CD4-positive, alpha-beta T cell treated with Interleukin-6 for 4 hours (primary cell): ENCODE measurements around the gene NSD2.

Experiments used
- DNase-seq: peaks from one replicate; pipeline ENCODE4 v3.0.0-alpha.2; 2020; ENCODE audit warnings: mixed read lengths

NSD2 gene

GRCh38 chr4:1864076-1865008 is 6.9 kb upstream of the NSD2 start:
- no peak for DNase-seq

GRCh38 chr4:1866189-1866661 is 5.0 kb upstream of the NSD2 start:
- DNase-seq: no peak

- no peak for DNase-seq
Measured at GRCh38 chr4:1868293-1868692, 2.9 kb upstream of the NSD2 start.

GRCh38 chr4:1868912-1869311 is 2.3 kb upstream of the NSD2 start:
- DNase-seq: no peak

- no peak for DNase-seq
Measured at GRCh38 chr4:1869530-1870327, 1.5 kb upstream of the NSD2 start.

GRCh38 chr4:1870328-1870577 is 940 bp upstream of the NSD2 start:
- DNase-seq: peak; percentile 93

GRCh38 chr4:1871471-1872021 is 353 bp downstream of the NSD2 start:
- no peak for DNase-seq

- peak; percentile 21 for DNase-seq
Measured at GRCh38 chr4:1872870-1873269, 1.7 kb downstream of the NSD2 start.

GRCh38 chr4:1873291-1873690 is 2.1 kb downstream of the NSD2 start:
- DNase-seq: no peak

- no peak for DNase-seq
Measured at GRCh38 chr4:1873776-1874175, 2.6 kb downstream of the NSD2 start.

- DNase-seq: no peak
Measured at GRCh38 chr4:1874201-1874600, 3.0 kb downstream of the NSD2 start.

- no peak for DNase-seq
Measured at GRCh38 chr4:1879485-1879884, 8.3 kb downstream of the NSD2 start.

- no peak for DNase-seq
Measured at GRCh38 chr4:1880332-1880731, 9.1 kb downstream of the NSD2 start.

- no peak for DNase-seq
Measured at GRCh38 chr4:1882850-1883271, 11.7 kb downstream of the NSD2 start.

GRCh38 chr4:1883583-1883982 is 12.4 kb downstream of the NSD2 start:
- DNase-seq: no peak

- no peak for DNase-seq
Measured at GRCh38 chr4:1885414-1885813, 14.2 kb downstream of the NSD2 start.

- DNase-seq: no peak
Measured at GRCh38 chr4:1887052-1887451, 15.9 kb downstream of the NSD2 start.

- no peak for DNase-seq
Measured at GRCh38 chr4:1890979-1891570, 19.9 kb downstream of the NSD2 start.

GRCh38 chr4:1895971-1896657 is 24.9 kb downstream of the NSD2 start:
- no peak for DNase-seq

- DNase-seq: no peak
Measured at GRCh38 chr4:1896658-1896991, 25.4 kb downstream of the NSD2 start.

GRCh38 chr4:1898007-1898406 is 26.8 kb downstream of the NSD2 start:
- DNase-seq: no peak

- DNase-seq: no peak
Measured at GRCh38 chr4:1898681-1899080, 27.5 kb downstream of the NSD2 start.
